ENCODE measurements around the gene ADAMTS2. TPM values are rescaled to one million over a fixed set of nuclear protein-coding genes. Genes with fewer than 3 reads are reported as not detected.
A peak's percentile ranks its signal among the peaks of the same experiment; 100 is the strongest.

Gene ADAMTS2
- polyA plus RNA-seq, 6 donors from 2014 or later: not detected

GRCh38 chr5:179258922-179259730 lies 86.1 kb downstream of the ADAMTS2 start:
- H3K4me1 Mint-ChIP-seq: no peaks in the 10 kb centered on the region
- H3K27ac Mint-ChIP-seq: no peak overlapping the region
- DNase-seq: no peak
- peaks cover 0 to 18% (median 13%) of the 10 kb centered on the region in 3 donors for H3K27me3 Mint-ChIP-seq
- no peaks in the 10 kb centered on the region for H3K36me3 Mint-ChIP-seq
- ATAC-seq (ENCODE audit: low read depth in 2 of 2): no peak
- H3K9me3 Mint-ChIP-seq: peaks cover 0 to 5% (median 0%) of the 10 kb centered on the region in 7 donors
- no peak overlapping the region for H3K4me3 Mint-ChIP-seq

- ATAC-seq (ENCODE audit: low read depth in 2 of 2) (no peak), DNase-seq (no peak)
- Mint-ChIP-seq H3K27ac (no peak overlapping the region), H3K4me1 (no peaks in the 10 kb centered on the region), H3K36me3 (no peaks in the 10 kb centered on the region), H3K4me3 (no peak overlapping the region), H3K9me3 (peaks cover 0 to 5% (median 0%) of the 10 kb centered on the region in 7 donors), H3K27me3 (peaks cover 0 to 23% (median 13%) of the 10 kb centered on the region in 3 donors)
Measured at GRCh38 chr5:179258001-179258921, 87.0 kb downstream of the ADAMTS2 start.

DNA sequence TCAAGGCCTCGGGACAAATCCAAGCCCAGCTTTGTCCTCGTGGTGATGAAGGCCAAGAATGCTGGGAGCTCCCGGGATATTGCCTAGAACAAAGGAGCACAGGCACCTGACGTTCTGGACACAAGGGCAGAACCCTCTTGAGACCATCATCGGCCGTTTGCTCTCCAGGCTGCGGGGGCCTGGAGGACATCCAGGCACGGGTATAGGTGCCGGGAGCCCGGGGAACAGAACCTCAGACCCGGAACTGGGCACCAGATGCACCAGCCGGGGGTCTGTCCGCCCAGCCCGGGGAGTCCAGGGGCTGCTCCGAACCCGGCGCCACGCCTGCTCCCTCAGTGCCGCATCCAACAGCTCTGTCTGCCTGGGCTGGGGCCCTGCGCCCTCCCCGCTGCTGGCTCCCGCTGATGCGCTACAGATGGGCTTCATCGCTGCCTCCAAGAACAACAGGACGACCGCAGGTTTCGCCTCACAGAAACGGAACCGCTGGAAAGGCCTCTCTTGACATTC lies 88.0 kb downstream of the ADAMTS2 start:
- no peak for DNase-seq
- Mint-ChIP-seq H3K4me1 (no peaks in the 10 kb centered on the region), H3K27me3 (peaks cover 0 to 18% (median 13%) of the 10 kb centered on the region in 3 donors), H3K27ac (no peak overlapping the region), H3K9me3 (peaks cover 0 to 5% (median 0%) of the 10 kb centered on the region in 7 donors), H3K36me3 (no peaks in the 10 kb centered on the region), H3K4me3 (no peak overlapping the region)
- ATAC-seq (ENCODE audit: low read depth in 2 of 2): no peak

DNA sequence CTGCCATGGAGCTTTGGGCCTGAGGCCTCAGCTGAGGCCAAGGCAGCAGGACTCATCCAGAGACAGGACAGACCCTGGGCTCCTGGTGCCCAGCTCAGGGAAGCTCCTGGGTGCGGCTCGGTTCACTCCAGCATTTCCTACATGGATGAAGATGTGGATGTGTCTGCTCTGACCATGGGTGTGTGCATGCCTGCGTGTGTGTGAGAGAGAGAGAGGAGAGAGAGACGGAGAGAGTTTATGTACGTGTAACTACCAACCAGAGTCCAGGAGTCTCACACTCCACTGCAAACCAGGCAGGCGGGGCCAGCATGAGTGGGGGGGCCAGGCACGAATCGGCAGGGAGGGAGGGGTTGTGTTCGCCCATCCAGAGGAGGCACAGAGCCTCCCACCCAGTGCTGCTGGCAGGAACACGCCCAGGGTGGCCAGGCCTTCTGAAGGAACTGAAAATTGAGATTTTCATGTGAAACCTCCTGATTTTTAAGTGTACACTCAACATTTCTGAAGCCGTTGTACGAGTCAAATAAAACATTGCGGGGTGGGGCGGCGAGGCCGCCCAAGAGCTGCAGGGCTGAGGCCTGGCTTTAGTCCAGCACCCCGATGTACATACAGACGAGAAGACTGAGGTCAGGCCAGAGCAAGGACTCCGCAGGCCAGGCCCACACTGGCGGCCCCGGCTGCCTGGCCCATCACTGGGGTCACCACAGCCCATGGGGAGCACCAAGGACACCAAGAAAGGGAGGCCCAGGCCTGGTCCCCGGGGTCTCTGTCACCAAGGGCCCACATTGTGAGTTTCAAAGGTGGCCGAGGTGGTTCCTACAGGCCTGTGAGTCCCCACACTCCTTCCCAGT lies 88.7 kb downstream of the ADAMTS2 start:
- ATAC-seq (ENCODE audit: low read depth in 2 of 2): no peak
- H3K4me3 Mint-ChIP-seq: no peak overlapping the region
- peaks cover 0 to 5% (median 0%) of the 10 kb centered on the region in 7 donors for H3K9me3 Mint-ChIP-seq
- H3K4me1 Mint-ChIP-seq: no peaks in the 10 kb centered on the region
- no peak for DNase-seq
- H3K27ac Mint-ChIP-seq: no peak overlapping the region
- peaks cover 0 to 18% (median 13%) of the 10 kb centered on the region in 3 donors for H3K27me3 Mint-ChIP-seq
- H3K36me3 Mint-ChIP-seq: no peaks in the 10 kb centered on the region

DNA sequence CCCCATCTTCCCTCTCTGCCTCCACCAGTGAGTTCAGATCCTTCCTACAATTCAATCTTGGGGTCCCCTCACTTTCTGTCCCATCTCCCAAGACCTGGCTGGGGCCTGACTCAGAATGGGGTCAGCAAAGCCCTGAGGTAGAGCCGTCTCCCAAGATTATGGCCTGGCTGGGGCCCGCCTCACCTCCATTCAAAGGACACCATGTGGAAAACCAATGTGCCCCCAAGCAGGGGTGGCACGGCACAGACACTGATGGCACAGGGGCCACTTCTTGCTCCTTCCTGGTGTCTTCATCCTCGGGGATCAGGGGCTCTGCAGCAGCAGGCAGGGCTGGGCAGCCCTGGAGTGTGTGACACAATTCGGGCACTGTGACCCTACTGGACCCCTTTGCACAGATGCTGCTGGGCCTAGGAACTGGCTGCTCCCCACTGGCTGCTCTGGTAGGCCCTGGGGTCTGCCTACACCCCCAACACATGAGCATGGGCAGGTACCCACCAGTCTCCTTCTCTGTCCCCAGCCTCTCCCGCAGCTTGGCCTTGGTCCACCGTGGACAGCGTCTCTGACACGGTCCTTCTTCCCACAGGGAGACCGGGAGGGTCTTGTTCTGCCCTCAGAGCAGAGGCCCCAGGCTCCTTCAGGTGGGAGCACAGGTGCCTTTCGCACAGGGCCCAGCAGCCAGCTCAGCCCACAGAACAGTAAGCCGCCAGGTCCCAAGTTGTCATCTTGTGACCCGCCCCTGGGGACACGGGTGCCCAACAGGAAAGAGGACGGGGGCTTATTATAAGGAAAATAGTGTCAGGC lies 89.5 kb downstream of the ADAMTS2 start:
- no peaks in the 10 kb centered on the region for H3K36me3 Mint-ChIP-seq
- peak overlapping the region in 1 of 8 donors; percentile 22 for H3K4me3 Mint-ChIP-seq
- H3K9me3 Mint-ChIP-seq: peaks cover 0 to 5% (median 0%) of the 10 kb centered on the region in 7 donors
- ATAC-seq (ENCODE audit: low read depth in 2 of 2): no peak
- peaks cover 0 to 18% (median 13%) of the 10 kb centered on the region in 3 donors for H3K27me3 Mint-ChIP-seq
- no peaks in the 10 kb centered on the region for H3K4me1 Mint-ChIP-seq
- no peak overlapping the region for H3K27ac Mint-ChIP-seq
- no peak for DNase-seq

DNA sequence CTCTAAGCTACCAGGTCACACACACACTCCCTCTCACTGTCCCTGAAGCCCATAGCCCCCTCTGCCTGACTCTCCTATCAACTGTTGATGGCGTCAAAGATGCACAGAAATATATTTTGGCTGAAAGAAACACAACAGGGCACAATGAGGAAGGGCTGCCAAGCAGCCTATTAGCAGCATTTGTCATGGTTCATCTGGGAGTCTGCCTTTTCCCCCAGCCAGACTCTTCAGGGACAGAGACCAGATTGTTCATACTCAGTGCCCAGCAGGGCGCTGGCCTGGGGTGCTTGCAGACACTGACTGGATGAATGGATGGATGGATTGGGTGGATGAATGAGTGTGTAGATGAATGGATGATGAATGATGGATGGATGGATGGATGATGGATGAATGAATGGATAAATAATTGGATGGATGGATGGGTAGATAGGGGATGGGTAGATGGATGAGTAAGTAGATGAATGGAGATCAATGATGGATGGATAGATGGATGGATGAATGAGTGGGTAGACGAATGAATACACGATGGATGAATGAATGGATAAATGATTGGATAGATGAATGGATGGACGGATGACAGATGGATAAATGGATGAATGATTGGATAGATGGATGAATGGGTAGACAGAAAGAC lies 90.5 kb downstream of the ADAMTS2 start:
- Mint-ChIP-seq H3K4me3 (peak overlapping the region in 1 of 8 donors; percentile 30), H3K4me1 (no peaks in the 10 kb centered on the region), H3K36me3 (no peaks in the 10 kb centered on the region), H3K27me3 (peaks cover 0 to 18% (median 13%) of the 10 kb centered on the region in 3 donors), H3K9me3 (peaks cover 0 to 5% (median 0%) of the 10 kb centered on the region in 7 donors), H3K27ac (peak overlapping the region in 2 of 6 donors; percentile 3 to 86)
- DNase-seq (no peak), ATAC-seq (ENCODE audit: low read depth in 2 of 2) (no peak)

DNA sequence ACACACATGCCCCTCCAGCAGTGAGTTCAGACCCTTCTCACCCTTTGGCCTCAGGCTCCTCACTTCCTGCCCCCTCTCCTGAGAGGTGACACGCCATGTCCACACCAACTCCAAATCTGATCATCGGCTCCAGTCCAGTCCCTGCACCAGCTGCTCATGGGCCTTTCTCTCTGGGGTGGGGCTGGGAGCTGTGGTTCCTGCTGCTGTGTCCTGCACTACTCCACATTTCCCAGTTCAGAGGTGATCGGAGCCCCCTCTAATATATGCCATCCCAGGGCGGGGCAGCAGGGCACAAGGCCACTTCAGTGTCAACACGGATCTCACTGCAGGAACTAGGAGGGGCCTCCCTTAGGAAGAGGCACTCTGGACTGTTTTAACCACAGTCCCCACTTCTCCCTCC lies 91.5 kb downstream of the ADAMTS2 start:
- Mint-ChIP-seq H3K27me3 (peaks cover 0 to 18% (median 13%) of the 10 kb centered on the region in 3 donors), H3K27ac (no peak overlapping the region), H3K36me3 (no peaks in the 10 kb centered on the region), H3K4me1 (no peaks in the 10 kb centered on the region), H3K4me3 (no peak overlapping the region), H3K9me3 (peaks cover 0 to 5% (median 0%) of the 10 kb centered on the region in 7 donors)
- no peak for DNase-seq
- no peak for ATAC-seq (ENCODE audit: low read depth in 2 of 2)

- Mint-ChIP-seq H3K4me1 (no peaks in the 10 kb centered on the region), H3K27ac (no peak overlapping the region)
Measured at GRCh38 chr5:179251276-179251969, 93.8 kb downstream of the ADAMTS2 start.

DNA sequence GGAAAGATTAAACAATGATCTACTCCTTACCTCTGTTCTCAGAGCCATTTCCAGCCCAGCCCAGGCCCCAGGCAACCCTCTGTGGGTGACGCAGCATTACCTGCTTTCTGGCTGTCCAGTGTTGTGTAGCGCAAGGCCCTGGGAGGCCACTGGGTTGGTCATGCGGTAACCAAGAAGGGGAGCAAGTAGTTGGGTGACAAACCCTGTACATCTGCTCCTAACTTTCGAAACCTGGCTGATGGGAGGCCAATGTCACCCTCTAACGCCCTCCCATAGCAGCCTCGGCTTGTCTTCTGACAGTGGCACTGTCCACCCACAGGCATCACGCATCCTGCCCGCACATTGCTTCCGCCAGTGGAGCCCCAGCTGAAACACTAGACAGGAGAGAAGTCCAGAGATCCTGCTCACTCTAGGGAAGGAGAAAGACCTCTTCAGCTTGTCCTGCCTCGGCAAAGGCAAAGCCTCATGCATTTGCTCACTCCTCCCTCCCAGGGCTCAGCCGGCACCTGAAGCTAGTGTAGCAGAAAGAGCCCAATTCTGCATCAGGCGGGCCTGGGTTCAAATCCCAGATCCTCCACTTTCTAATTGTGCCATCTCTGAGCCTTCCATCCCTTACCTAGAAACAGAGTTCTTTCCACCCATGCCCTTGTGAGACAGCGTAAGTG lies 94.6 kb downstream of the ADAMTS2 start:
- Mint-ChIP-seq H3K27me3 (peaks cover 0 to 18% (median 8%) of the 10 kb centered on the region in 3 donors), H3K36me3 (peaks cover 0 to 11% of the 10 kb centered on the region in 2 donors), H3K27ac (no peak overlapping the region), H3K4me3 (no peak overlapping the region), H3K9me3 (peaks cover 7 to 23% (median 16%) of the 10 kb centered on the region in 7 donors), H3K4me1 (no peaks in the 10 kb centered on the region)
- no peak for ATAC-seq (ENCODE audit: low read depth in 2 of 2)
- no peak for DNase-seq

More at GRCh38 chr5:179251276-179251969, 93.8 kb downstream of the ADAMTS2 start:
- Mint-ChIP-seq H3K9me3 (peaks cover 6 to 16% (median 12%) of the 10 kb centered on the region in 7 donors), H3K4me3 (no peak overlapping the region), H3K36me3 (peaks cover 0 to 8% of the 10 kb centered on the region in 2 donors), H3K27me3 (peaks cover 0 to 18% (median 13%) of the 10 kb centered on the region in 3 donors)
- ATAC-seq (ENCODE audit: low read depth in 2 of 2): no peak
- DNase-seq: no peak

- peaks cover 0 to 11% of the 10 kb centered on the region in 2 donors for H3K36me3 Mint-ChIP-seq
- DNase-seq: no peak
- H3K27ac Mint-ChIP-seq: no peak overlapping the region
- peaks cover 7 to 28% (median 17%) of the 10 kb centered on the region in 7 donors for H3K9me3 Mint-ChIP-seq
- H3K4me1 Mint-ChIP-seq: no peaks in the 10 kb centered on the region
- H3K27me3 Mint-ChIP-seq: peaks cover 0 to 16% (median 11%) of the 10 kb centered on the region in 3 donors
- H3K4me3 Mint-ChIP-seq: no peak overlapping the region
- no peak for ATAC-seq (ENCODE audit: low read depth in 2 of 2)
Measured at GRCh38 chr5:179246227-179246626, 99.0 kb downstream of the ADAMTS2 start.

- ATAC-seq (ENCODE audit: low read depth in 2 of 2) (no peak), DNase-seq (no peak)
- Mint-ChIP-seq H3K4me3 (no peak overlapping the region), H3K4me1 (no peaks in the 10 kb centered on the region), H3K27ac (no peak overlapping the region), H3K9me3 (peaks cover 7 to 28% (median 18%) of the 10 kb centered on the region in 7 donors), H3K27me3 (peaks cover 5 to 22% (median 16%) of the 10 kb centered on the region in 3 donors), H3K36me3 (peaks cover 0 to 12% of the 10 kb centered on the region in 2 donors)
Measured at GRCh38 chr5:179245031-179245430, 100.2 kb downstream of the ADAMTS2 start.

All from naive B cell (primary cell).